Testis (tissue), 2 donors: ENCODE data around the gene LRP8.

Experiments
- CTCF ChIP-seq, 3 experiments: fragments of 450-650 bp in 2 of 3; fragments of 200-600 bp in 1 of 3; sonication (generic) in 1 of 3; IDR thresholded peaks; one replicate each; pipeline ENCODE4 v1.5.1; 2016 to 2019; ENCODE audit warnings: antibody characterized with exemption in 3 of 3, mild to moderate bottlenecking in 2 of 3, moderate library complexity in 1 of 3
- POLR2A ChIP-seq: fragments of 450-650 bp; IDR thresholded peaks from one replicate; pipeline ENCODE4 v1.6.1; 2017; ENCODE audit warnings: antibody characterized with exemption, mild to moderate bottlenecking, moderate library complexity

GRCh38 chr1:53321366-53321765 lies 6.5 kb downstream of the LRP8 start:
- TF ChIP-seq CTCF (IDR thresholded peaks at IDR 0.05): no peak
- no peak for TF ChIP-seq POLR2A
